HFFc6 (cell line): ENCODE measurements around the gene MRPL45. TPM values are rescaled to one million over a fixed set of nuclear protein-coding genes. Genes with fewer than 3 reads are reported as not detected.
A peak's percentile ranks its signal among the peaks of the same experiment; 100 is the strongest.

Experiments
- DNase-seq: peaks from one replicate; pipeline ENCODE4 v3.0.0-alpha.2; 2018
- H3K27ac Mint-ChIP-seq: 2 replicates; pipeline ENCODE4 v1.8.0; 2020; ENCODE audit warnings: mild to moderate bottlenecking, mixed read lengths
- H3K27me3 Mint-ChIP-seq: 2 replicates; pipeline ENCODE4 v1.8.0; 2021; ENCODE audit warnings: mild to moderate bottlenecking, moderate library complexity, mixed read lengths; ENCODE audit not compliant: insufficient read depth
- H3K36me3 Mint-ChIP-seq: 2 replicates; pipeline ENCODE4 v1.8.0; 2021; ENCODE audit warnings: low read depth, mixed read lengths
- H3K4me1 Mint-ChIP-seq: 2 replicates; pipeline ENCODE4 v1.8.0; 2020; ENCODE audit warnings: low read depth, mixed read lengths
- H3K4me3 Mint-ChIP-seq: 2 replicates; pipeline ENCODE4 v1.8.0; 2020; ENCODE audit warnings: mild to moderate bottlenecking, moderate library complexity, mixed read lengths
- H3K9me3 Mint-ChIP-seq: 2 replicates; pipeline ENCODE4 v1.8.0; 2020; ENCODE audit warnings: mild to moderate bottlenecking, mixed read lengths
- CTCF ChIP-seq: fragments of 200-600 bp; sonication (generic); IDR thresholded peaks from 2 replicates; pipeline ENCODE4 v1.5.0; 2021; ENCODE audit warnings: antibody characterized with exemption, mild to moderate bottlenecking
- total RNA-seq, 6 experiments: library from RNA; stranded (reverse); fragmentation: NEBNext Ultra II Directional; extraction: Animal tissue kit (Norgen Biotek cat#: 25700); gene quantifications; 2 replicates in 1 of 6; 3 replicates in 5 of 6; pipeline ENCODE4 v1.2.3, GENCODE V29; 2021

MRPL45 gene
- total RNA-seq, 6 experiments from 2014 or later: 35.7 to 43.3 (median 42.1) TPM

DNA sequence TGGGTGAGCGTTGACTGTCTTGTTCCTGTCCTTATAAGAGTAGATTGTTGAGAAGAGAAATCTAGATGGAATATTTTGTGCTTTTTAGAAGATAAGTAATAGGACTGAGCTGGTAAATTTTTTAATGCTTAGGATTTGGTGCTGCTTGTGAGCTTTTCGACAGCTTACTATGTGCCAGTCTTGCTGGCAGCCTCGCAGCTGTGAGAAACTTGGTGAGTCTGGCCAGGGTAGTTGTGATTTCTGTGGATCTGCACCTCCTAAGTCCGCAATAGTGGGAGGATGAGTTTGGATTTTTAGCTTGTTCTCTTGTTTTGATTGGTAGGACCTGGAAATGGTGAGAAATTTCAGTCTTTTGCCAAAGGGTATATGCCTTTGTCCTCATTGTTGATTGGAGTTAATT, 58.3 kb downstream of the MRPL45 start:
- DNase-seq: no peak
- Mint-ChIP-seq H3K4me1 (peaks cover 68% of the 10 kb centered on the region), H3K27ac (no peak overlapping the region), H3K9me3 (no peaks in the 10 kb centered on the region), H3K36me3 (peaks cover 16% of the 10 kb centered on the region; the same call in 1 of the 2 replicates), H3K27me3 (no peaks in the 10 kb centered on the region; the same call in 1 of the 2 replicates), H3K4me3 (no peak overlapping the region)
- no peak for TF ChIP-seq CTCF

DNA sequence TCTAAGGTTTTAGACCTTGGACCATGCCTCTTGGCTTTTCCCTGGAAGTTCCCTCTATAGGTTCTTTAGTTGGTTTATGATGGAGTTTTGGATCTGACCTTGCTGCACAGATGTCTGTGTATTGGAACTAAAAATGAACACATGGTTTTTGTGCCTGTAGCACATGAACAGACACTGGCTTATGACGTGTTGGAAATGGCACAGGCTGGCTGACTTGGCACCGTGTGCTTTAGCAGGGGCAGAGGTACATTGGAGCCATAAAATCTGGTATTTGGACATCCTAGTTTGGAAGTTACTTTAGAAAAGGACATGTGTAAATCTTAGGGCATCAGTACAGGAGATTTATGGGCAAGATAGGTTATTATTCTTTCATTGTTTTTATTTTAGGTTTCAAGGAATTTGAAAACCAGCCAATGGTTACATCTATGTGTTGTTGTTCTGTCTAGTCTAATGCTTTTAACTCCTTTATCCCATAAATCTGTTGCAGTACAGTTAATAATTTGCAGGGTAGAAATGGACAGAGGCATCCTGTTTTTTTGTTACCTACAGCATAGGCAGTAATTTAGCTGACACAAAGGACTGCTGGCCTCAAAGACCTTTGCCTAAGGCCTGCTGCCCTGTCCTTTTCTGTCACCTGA, 60.6 kb downstream of the MRPL45 start:
- no peak overlapping the region for H3K27ac Mint-ChIP-seq

GRCh38 chr17:38358586-38359513, 61.9 kb downstream of the MRPL45 start:
- Mint-ChIP-seq H3K4me1 (peaks cover 71% of the 10 kb centered on the region), H3K4me3 (no peak overlapping the region), H3K36me3 (peaks cover 15% of the 10 kb centered on the region; the same call in 1 of the 2 replicates), H3K27me3 (no peaks in the 10 kb centered on the region; the same call in 1 of the 2 replicates), H3K27ac (no peak overlapping the region), H3K9me3 (no peaks in the 10 kb centered on the region)
- no peak for DNase-seq
- no peak for TF ChIP-seq CTCF

More for the DNA sequence above, 60.6 kb downstream of the MRPL45 start:
- Mint-ChIP-seq H3K4me1 (peaks cover 80% of the 10 kb centered on the region), H3K4me3 (no peak overlapping the region), H3K36me3 (peaks cover 16% of the 10 kb centered on the region; the same call in 1 of the 2 replicates), H3K27me3 (no peaks in the 10 kb centered on the region; the same call in 1 of the 2 replicates), H3K9me3 (no peaks in the 10 kb centered on the region)
- no peak for DNase-seq
- no peak for TF ChIP-seq CTCF

GRCh38 chr17:38361694-38362465, 64.9 kb downstream of the MRPL45 start:
- H3K27me3 Mint-ChIP-seq: peaks cover 3% of the 10 kb centered on the region; the same call in 1 of the 2 replicates
- H3K4me1 Mint-ChIP-seq: peaks cover 55% of the 10 kb centered on the region
- peak; percentile 48 for DNase-seq
- H3K27ac Mint-ChIP-seq: peak overlapping the region; percentile 79
- no peaks in the 10 kb centered on the region for H3K36me3 Mint-ChIP-seq
- TF ChIP-seq CTCF: no peak
- no peaks in the 10 kb centered on the region for H3K9me3 Mint-ChIP-seq
- peak overlapping the region; percentile 35 for H3K4me3 Mint-ChIP-seq

- no peak for TF ChIP-seq CTCF
- H3K27ac Mint-ChIP-seq: no peak overlapping the region
- no peaks in the 10 kb centered on the region for H3K9me3 Mint-ChIP-seq
Observed at GRCh38 chr17:38363016-38363415, 66.0 kb downstream of the MRPL45 start.

More at GRCh38 chr17:38363016-38363415, 66.0 kb downstream of the MRPL45 start:
- Mint-ChIP-seq H3K4me1 (peaks cover 43% of the 10 kb centered on the region), H3K27me3 (peaks cover 3% of the 10 kb centered on the region; the same call in 1 of the 2 replicates), H3K4me3 (no peak overlapping the region), H3K36me3 (peaks cover 4% of the 10 kb centered on the region; the same call in 1 of the 2 replicates)
- DNase-seq: no peak
